ENCODE results near the gene POMC.

DNA sequence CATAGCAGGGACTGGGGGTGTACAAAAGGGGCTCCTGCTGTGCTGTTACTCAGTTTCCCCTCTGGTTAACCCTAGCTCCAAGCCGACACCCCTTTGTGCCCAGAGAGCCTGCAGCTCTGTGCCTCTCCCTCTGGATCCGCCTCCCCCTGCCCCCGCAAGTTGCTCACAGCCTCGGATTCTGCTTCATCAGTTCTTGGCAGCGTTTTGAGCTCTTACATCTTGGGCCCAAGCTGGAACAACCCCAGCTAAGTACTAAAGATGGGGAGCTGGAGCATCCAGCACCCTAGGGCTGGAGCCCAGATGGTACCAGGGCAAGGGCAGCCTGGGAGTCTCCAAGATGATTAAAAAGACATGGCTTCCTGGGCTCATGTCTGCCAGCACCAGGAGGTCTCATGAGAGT, 40.7 kb downstream of the POMC start:
- TF ChIP-seq, protein P1, sequence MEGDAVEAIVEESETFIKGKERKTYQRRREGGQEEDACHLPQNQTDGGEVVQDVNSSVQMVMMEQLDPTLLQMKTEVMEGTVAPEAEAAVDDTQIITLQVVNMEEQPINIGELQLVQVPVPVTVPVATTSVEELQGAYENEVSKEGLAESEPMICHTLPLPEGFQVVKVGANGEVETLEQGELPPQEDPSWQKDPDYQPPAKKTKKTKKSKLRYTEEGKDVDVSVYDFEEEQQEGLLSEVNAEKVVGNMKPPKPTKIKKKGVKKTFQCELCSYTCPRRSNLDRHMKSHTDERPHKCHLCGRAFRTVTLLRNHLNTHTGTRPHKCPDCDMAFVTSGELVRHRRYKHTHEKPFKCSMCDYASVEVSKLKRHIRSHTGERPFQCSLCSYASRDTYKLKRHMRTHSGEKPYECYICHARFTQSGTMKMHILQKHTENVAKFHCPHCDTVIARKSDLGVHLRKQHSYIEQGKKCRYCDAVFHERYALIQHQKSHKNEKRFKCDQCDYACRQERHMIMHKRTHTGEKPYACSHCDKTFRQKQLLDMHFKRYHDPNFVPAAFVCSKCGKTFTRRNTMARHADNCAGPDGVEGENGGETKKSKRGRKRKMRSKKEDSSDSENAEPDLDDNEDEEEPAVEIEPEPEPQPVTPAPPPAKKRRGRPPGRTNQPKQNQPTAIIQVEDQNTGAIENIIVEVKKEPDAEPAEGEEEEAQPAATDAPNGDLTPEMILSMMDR (IDR thresholded peaks at IDR 0.05; ENCODE audit: borderline replicate concordance, extremely low read depth, low read length, poor library complexity, severe bottlenecking), result no peak
- TF ChIP-seq EZH2 (IDR thresholded peaks at IDR 0.05; ENCODE audit: borderline replicate concordance, low read depth, low read length, severe bottlenecking), result no peak

Data from DND-41 (cell line).